OCI-LY1 (cell line): ENCODE data around the gene PEX5L.
A peak's percentile ranks its signal among the peaks of the same experiment; 100 is the strongest.

Experiments used
- H2AFZ ChIP-seq: fragments of 200-600 bp; sonication (generic), shearing (Covaris generic); 2 replicates; pipeline ENCODE4 v1.6.0; 2014; ENCODE audit warnings: antibody characterized with exemption, mild to moderate bottlenecking, low read length
- H3F3A ChIP-seq: fragments of 200-600 bp; sonication (generic), shearing (Covaris generic); 2 replicates; pipeline ENCODE4 v1.6.0; 2014; ENCODE audit warnings: mild to moderate bottlenecking, antibody characterized with exemption, low read length, moderate library complexity; ENCODE audit not compliant: insufficient read depth
- H3K27ac ChIP-seq: fragments of 200-600 bp; sonication (generic); 2 replicates; pipeline ENCODE4 v1.5.1; 2014; ENCODE audit warnings: low read length, mixed run types, mild to moderate bottlenecking, low read depth; ENCODE audit not compliant: poor library complexity, severe bottlenecking
- H3K27me3 ChIP-seq: fragments of 200-600 bp; sonication (generic); 2 replicates; pipeline ENCODE4 v1.6.0; 2014; ENCODE audit warnings: antibody characterized with exemption, mild to moderate bottlenecking, low read length, moderate library complexity; ENCODE audit not compliant: insufficient read depth
- H3K36me3 ChIP-seq: fragments of 200-600 bp; sonication (generic); 2 replicates; pipeline ENCODE4 v1.6.1; 2014; ENCODE audit warnings: mild to moderate bottlenecking, antibody characterized with exemption, low read length, moderate library complexity, mixed read lengths; ENCODE audit not compliant: insufficient read depth
- H3K4me1 ChIP-seq: fragments of 200-600 bp; sonication (generic); 2 replicates; pipeline ENCODE4 v1.5.1; 2014; ENCODE audit warnings: mild to moderate bottlenecking, low read length, moderate library complexity; ENCODE audit not compliant: insufficient read depth, severe bottlenecking
- H3K4me2 ChIP-seq: fragments of 200-600 bp; sonication (generic), shearing (Covaris generic); 2 replicates; pipeline ENCODE4 v1.6.1; 2014; ENCODE audit warnings: low read length
- H3K4me3 ChIP-seq: fragments of 200-600 bp; sonication (generic); 2 replicates; pipeline ENCODE4 v1.5.1; 2014; ENCODE audit warnings: low read length, low read depth, mild to moderate bottlenecking, mixed read lengths; ENCODE audit not compliant: poor library complexity, severe bottlenecking
- H3K79me2 ChIP-seq: fragments of 200-600 bp; shearing (Covaris generic); 2 replicates; pipeline ENCODE4 v1.6.1; 2016; ENCODE audit warnings: mixed run types, low read length, mixed read lengths; ENCODE audit not compliant: insufficient read depth
- H3K9ac ChIP-seq: fragments of 200-600 bp; sonication (generic), shearing (Covaris generic); 2 replicates; pipeline ENCODE4 v1.6.1; 2014; ENCODE audit warnings: mild to moderate bottlenecking, low read length, mixed read lengths
- H3K9me2 ChIP-seq: fragments of 200-600 bp; sonication (generic), shearing (Covaris generic); 2 replicates; pipeline ENCODE4 v1.6.1; 2014; ENCODE audit warnings: low read depth, mild to moderate bottlenecking, low read length, mixed read lengths
- H3K9me3 ChIP-seq: fragments of 200-600 bp; shearing (Covaris generic); 2 replicates; pipeline ENCODE4 v1.6.1; 2014; ENCODE audit warnings: low read length, mixed read lengths
- H4K20me1 ChIP-seq: fragments of 200-600 bp; sonication (generic), shearing (Covaris generic); 2 replicates; pipeline ENCODE4 v1.6.0; 2016; ENCODE audit warnings: mild to moderate bottlenecking, low read length; ENCODE audit not compliant: insufficient read depth
- EZH2 ChIP-seq: fragments of 200-600 bp; sonication (generic), shearing (Covaris generic); IDR thresholded peaks from 2 replicates; pipeline ENCODE4 v1.8.0; 2017; ENCODE audit warnings: borderline replicate concordance, mixed run types, mild to moderate bottlenecking, antibody characterized with exemption, low read length, moderate library complexity, mixed read lengths
- TF ChIP-seq, protein P1 (sequence below): fragments of 200-600 bp; sonication (generic), shearing (Covaris generic); IDR thresholded peaks from 2 replicates; pipeline ENCODE4 v1.5.1; 2017; ENCODE audit warnings: mild to moderate bottlenecking, antibody characterized with exemption, low read length, moderate library complexity, mixed read lengths

The PEX5L gene

GRCh38 chr3:179881791-179882190, 154.9 kb downstream of the PEX5L start:
- H3K9me2 ChIP-seq = no peaks in the 10 kb centered on the region
- H2AFZ ChIP-seq = no peak overlapping the region
- H3K4me1 ChIP-seq = peaks cover 48% of the 10 kb centered on the region
- H3K79me2 ChIP-seq = no peaks in the 10 kb centered on the region
- H3K27me3 ChIP-seq = no peaks in the 10 kb centered on the region
- H3K36me3 ChIP-seq = no peaks in the 10 kb centered on the region
- no peak overlapping the region for H3K9ac ChIP-seq
- TF ChIP-seq, protein P1, sequence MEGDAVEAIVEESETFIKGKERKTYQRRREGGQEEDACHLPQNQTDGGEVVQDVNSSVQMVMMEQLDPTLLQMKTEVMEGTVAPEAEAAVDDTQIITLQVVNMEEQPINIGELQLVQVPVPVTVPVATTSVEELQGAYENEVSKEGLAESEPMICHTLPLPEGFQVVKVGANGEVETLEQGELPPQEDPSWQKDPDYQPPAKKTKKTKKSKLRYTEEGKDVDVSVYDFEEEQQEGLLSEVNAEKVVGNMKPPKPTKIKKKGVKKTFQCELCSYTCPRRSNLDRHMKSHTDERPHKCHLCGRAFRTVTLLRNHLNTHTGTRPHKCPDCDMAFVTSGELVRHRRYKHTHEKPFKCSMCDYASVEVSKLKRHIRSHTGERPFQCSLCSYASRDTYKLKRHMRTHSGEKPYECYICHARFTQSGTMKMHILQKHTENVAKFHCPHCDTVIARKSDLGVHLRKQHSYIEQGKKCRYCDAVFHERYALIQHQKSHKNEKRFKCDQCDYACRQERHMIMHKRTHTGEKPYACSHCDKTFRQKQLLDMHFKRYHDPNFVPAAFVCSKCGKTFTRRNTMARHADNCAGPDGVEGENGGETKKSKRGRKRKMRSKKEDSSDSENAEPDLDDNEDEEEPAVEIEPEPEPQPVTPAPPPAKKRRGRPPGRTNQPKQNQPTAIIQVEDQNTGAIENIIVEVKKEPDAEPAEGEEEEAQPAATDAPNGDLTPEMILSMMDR = no peak
- no peak for TF ChIP-seq EZH2
- H3K27ac ChIP-seq = no peak overlapping the region
- no peaks in the 10 kb centered on the region for H3F3A ChIP-seq
- no peaks in the 10 kb centered on the region for H4K20me1 ChIP-seq
- no peak overlapping the region for H3K4me2 ChIP-seq
- H3K4me3 ChIP-seq = no peak overlapping the region
- no peaks in the 10 kb centered on the region for H3K9me3 ChIP-seq

- Histone ChIP-seq H3K36me3 (no peaks in the 10 kb centered on the region), H3K4me1 (peaks cover 39% of the 10 kb centered on the region), H3F3A (no peaks in the 10 kb centered on the region), H3K79me2 (no peaks in the 10 kb centered on the region), H4K20me1 (no peaks in the 10 kb centered on the region), H3K27me3 (no peaks in the 10 kb centered on the region), H3K27ac (no peak overlapping the region), H3K4me2 (no peak overlapping the region), H3K9ac (no peak overlapping the region), H3K9me2 (no peaks in the 10 kb centered on the region), H3K9me3 (no peaks in the 10 kb centered on the region), H3K4me3 (no peak overlapping the region), H2AFZ (peak overlapping the region; percentile 9; the same call in 1 of the 2 replicates)
- no peak for TF ChIP-seq EZH2
- TF ChIP-seq, protein P1 = no peak
Observed at GRCh38 chr3:179880868-179881267, 155.9 kb downstream of the PEX5L start.

DNA sequence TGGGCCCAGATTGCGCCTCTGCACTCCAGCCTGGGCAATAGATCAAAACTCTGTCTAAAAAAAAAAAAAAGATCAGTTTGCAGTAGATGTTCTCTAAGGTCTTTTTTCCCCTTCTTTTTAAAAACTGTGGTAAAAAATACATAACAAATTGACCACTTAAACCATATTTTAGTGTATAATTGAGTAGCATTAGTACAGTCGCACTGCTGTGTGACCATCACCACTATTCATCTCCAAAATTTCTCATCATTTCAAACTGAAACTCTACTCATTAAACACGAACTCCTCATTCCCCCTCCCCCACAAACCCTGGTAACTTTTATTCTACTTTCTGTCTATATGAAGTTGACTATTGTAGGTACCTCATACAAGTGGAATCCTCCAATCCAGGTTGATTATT, 160.3 kb downstream of the PEX5L start:
- no peaks in the 10 kb centered on the region for H3K79me2 ChIP-seq
- no peaks in the 10 kb centered on the region for H4K20me1 ChIP-seq
- no peaks in the 10 kb centered on the region for H3K27me3 ChIP-seq
- H3K4me2 ChIP-seq = no peak overlapping the region
- H3F3A ChIP-seq = no peaks in the 10 kb centered on the region
- H3K9me3 ChIP-seq = no peaks in the 10 kb centered on the region
- H3K9ac ChIP-seq = no peak overlapping the region
- H3K4me1 ChIP-seq = peaks cover 15% of the 10 kb centered on the region
- H2AFZ ChIP-seq = no peak overlapping the region
- no peaks in the 10 kb centered on the region for H3K9me2 ChIP-seq
- H3K4me3 ChIP-seq = no peak overlapping the region
- no peaks in the 10 kb centered on the region for H3K36me3 ChIP-seq
- no peak overlapping the region for H3K27ac ChIP-seq
- TF ChIP-seq, protein P1 = no peak
